AG09319 (cell line): ENCODE measurements around the gene TMED10.
"Not testable (repeated sequence)": the region's sequence is repeated elsewhere in the genome, so short reads cannot be mapped to it uniquely, and the experiment has no call there.

Experiments
- DNase-seq: peaks from one replicate; pipeline ENCODE4 v3.0.0-alpha.2; 2010; ENCODE audit warnings: low read depth; ENCODE audit errors: extremely low read depth
- TF ChIP-seq, protein P1 (sequence below): IDR thresholded peaks from 2 replicates; pipeline ENCODE4 v1.5.1; 2011; ENCODE audit warnings: low read depth, mild to moderate bottlenecking, inconsistent platforms, low read length, moderate library complexity

The TMED10 gene

DNA sequence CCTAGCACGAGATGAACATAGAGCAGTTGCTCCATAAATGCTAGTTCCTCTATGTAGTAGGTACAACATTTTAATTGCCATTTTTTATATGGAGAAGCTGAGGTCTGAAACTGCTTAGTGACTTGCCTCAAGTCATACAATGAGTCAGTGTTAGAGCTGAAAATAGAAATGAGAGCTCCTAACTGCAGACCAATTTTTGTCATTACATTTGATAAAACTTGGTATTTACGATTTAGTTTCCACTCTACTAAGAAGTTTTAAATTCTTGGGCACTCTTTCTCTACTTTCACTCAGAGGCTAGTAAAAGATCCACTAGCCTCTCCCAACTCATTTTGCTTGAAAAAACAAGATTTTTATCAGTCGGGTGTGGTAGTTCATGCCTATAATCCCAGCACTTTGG, 8.1 kb upstream of the TMED10 start:
- TF ChIP-seq, protein P1, sequence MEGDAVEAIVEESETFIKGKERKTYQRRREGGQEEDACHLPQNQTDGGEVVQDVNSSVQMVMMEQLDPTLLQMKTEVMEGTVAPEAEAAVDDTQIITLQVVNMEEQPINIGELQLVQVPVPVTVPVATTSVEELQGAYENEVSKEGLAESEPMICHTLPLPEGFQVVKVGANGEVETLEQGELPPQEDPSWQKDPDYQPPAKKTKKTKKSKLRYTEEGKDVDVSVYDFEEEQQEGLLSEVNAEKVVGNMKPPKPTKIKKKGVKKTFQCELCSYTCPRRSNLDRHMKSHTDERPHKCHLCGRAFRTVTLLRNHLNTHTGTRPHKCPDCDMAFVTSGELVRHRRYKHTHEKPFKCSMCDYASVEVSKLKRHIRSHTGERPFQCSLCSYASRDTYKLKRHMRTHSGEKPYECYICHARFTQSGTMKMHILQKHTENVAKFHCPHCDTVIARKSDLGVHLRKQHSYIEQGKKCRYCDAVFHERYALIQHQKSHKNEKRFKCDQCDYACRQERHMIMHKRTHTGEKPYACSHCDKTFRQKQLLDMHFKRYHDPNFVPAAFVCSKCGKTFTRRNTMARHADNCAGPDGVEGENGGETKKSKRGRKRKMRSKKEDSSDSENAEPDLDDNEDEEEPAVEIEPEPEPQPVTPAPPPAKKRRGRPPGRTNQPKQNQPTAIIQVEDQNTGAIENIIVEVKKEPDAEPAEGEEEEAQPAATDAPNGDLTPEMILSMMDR: no peak
- DNase-seq: no peak

DNA sequence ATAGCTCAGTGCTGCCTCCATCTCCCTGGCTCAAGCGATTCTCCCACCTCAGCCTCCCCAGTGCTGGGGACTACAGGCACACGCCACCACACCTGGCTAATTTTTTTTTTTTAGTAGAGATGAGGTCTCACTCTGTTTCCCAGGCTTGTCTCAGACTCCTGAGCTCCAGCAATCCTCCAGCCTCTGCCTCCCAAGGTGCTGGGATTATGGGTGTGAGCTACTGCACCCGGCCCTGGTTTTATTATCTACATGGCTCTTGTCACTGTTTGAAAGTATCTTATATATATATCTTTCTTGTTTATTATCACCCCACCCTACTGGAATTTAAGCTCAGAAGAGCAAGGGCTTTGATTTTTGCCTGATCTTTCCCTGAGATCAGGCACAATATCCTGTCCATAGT, 7.6 kb upstream of the TMED10 start:
- no peak for DNase-seq

DNA sequence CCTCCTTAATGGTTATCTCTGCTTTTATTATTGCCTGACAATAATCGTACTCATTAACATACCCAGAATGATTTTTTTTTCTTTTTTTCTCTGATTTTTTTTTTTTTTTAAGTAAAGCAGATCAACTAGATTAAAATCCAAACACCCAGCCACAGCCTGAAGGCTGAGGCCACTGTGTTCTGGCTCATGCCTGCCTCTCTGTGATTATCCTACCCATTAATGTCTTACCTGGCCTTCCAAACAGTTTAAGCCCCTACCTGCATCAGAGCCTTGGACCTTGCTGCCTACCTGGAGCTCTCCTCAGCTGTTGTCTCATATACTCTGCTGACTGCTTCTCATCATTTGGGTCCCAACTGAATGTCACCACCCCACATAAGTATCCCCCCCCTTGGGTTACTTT, 6.8 kb upstream of the TMED10 start:
- TF ChIP-seq, protein P1: no peak
- no peak for DNase-seq

More for the DNA sequence above, 7.6 kb upstream of the TMED10 start:
- TF ChIP-seq, protein P1: no peak

DNA sequence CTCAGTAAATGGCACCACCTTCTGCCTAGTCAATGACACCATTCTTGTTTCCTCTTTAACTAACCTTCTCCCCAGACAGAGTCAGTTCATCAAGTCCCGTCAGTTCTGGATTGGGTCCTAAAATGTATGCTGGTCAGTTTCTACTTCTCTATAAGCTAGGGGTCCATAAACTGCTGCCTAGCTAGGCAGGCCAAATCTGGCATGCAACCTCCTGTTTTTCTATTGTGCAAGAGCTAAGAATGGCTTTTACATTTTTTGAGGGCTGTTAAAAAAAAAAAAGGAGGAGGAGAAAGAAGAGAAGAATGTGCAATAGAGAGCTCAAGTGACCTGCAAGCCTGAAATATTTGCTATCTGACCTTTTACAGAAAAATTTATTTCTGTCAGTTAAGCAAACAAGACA, 6.4 kb upstream of the TMED10 start:
- TF ChIP-seq, protein P1: no peak
- DNase-seq: peak; percentile 57

DNA sequence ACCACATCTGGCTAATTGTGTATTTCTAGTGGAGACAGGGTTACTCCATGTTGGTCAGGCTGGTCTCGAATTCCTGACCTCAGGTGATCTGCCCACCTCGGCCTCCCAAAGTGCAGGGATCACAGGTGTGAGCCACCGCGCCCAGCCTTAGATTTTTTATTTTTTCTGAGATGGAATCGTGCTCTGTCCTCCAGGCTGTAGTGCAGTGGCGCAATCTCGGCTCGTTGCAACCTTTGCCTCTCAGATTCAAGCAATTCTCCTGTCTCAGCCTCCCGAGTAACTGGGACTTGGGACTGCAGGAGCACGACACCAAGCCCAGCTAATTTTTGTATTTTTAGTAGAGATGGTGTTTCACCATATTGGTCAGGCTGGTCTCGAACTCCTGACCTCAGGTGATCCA, 5.8 kb upstream of the TMED10 start:
- not testable (repeated sequence) for DNase-seq

DNA sequence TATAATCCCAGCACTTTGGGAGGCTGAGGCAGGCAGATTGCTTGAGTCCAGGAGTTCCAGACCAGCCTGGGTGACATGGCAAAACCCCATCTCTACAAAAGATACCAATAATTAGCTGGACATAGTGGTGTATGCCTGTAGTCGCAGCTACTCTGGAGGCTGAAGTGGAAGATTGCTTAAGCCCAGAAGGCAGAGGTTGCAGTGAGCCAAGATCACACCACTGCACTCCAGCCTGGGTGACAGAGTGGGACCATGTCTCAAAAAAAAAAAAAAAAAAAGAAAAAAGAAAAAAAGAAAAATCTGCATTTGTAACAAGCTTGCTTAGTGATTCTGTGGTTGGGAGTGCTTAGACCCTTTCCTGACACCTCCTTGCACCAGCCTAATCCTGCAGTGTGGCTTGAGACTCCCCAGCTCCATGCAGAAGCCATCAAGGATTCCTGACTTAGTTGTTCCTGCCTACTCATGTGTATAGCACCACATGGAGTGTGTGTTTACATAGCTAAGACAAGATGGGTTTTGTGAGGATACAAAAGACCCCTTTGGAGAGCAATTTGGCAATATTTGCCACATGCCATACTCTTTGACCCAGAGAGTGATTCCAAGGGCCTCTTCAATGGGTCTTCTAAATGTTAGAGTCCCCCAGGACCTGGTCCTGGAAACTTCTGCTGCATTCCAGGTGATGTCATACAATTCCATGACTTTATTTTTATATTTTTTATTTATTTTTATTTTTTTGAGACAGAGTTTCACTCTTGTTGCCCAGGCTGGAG, 5.1 kb upstream of the TMED10 start:
- DNase-seq: no peak
- TF ChIP-seq, protein P1: no peak

DNA sequence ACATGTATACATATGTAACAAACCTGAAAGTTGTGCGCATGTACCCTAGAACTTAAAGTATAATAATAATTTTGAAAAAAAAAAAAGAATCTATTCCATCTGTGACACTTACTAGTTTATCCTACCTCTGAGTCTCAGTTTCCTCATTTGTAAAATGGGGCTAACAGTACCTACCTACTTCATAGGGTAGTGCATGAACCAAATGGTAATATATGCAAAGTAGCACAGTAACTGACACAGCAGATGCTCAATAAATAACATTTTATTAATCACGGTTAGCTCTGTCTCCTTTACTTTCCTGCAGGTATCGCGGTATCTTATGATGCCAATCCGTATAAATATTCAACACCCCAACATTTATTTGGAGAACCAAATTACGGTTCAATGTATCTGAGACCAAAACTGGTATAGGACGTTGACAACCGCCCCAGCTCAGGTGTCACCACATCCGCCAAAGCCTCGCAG, 703 bp downstream of the TMED10 start:
- DNase-seq: no peak

More for the DNA sequence above, 703 bp downstream of the TMED10 start:
- TF ChIP-seq, protein P1: no peak
